Measurements from ENCODE around the gene TEAD2.

TEAD2 gene

DNA sequence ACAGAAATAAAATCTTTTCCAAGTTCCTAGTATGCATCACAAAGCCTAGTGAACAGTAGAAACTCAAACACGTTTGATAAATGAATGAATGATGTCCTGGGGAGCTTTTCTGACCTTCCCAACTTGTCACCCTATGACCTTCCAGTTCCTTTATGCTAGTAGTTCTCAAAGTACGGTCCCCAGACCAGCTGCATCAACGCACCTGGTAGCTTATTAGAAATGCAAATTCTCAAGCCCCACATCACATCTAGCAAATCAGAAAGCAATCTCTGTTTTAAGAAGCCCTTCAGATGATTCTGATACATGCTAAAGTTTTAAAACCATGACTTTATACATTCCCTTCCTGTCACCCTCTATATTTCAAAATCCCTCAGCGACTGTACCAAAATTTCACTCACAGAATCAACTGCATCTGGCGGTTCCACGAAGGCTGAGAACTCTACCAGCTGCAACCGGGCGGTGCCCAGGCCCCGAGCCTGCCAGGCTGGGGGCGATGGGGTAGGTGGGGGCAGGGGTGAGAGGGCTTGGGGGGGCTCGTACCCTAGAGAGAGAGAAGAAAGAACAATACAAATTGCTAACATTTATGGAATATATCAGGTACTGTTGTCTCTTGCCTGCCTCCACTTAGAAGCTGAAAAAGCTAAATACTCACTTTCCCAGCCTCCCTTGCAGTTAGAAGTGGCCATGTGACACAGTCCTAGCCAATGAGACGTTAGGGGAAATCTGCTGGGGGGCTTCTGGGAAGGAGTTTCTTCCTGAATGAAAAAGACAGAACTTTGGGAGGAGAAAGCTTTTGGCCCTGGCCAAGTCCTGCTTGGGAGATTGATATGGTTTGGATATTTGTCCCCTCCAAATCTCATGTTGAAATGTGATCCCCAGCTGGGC, 13.7 kb downstream of the TEAD2 start:
- no peak for DNase-seq (ENCODE audit: extremely low read depth, insufficient read length)
- TF ChIP-seq, protein P1, sequence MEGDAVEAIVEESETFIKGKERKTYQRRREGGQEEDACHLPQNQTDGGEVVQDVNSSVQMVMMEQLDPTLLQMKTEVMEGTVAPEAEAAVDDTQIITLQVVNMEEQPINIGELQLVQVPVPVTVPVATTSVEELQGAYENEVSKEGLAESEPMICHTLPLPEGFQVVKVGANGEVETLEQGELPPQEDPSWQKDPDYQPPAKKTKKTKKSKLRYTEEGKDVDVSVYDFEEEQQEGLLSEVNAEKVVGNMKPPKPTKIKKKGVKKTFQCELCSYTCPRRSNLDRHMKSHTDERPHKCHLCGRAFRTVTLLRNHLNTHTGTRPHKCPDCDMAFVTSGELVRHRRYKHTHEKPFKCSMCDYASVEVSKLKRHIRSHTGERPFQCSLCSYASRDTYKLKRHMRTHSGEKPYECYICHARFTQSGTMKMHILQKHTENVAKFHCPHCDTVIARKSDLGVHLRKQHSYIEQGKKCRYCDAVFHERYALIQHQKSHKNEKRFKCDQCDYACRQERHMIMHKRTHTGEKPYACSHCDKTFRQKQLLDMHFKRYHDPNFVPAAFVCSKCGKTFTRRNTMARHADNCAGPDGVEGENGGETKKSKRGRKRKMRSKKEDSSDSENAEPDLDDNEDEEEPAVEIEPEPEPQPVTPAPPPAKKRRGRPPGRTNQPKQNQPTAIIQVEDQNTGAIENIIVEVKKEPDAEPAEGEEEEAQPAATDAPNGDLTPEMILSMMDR (IDR thresholded peaks at IDR 0.05; ENCODE audit: insufficient read depth, low read length, poor library complexity, severe bottlenecking) = no peak
- H3K27me3 ChIP-seq (replicated peaks; ENCODE audit: control insufficient read depth, insufficient read depth, low read length) = no peaks in the 10 kb centered on the region; the same call in 1 of the 2 replicates
- no peaks in the 10 kb centered on the region for H3K36me3 ChIP-seq (ENCODE audit: control insufficient read depth, insufficient read depth, low read length)
- H3K4me3 ChIP-seq (replicated peaks; ENCODE audit: low read depth, low read length) = no peak overlapping the region

- H3K36me3 ChIP-seq (ENCODE audit: control insufficient read depth, insufficient read depth, low read length) = no peaks in the 10 kb centered on the region
- no peaks in the 10 kb centered on the region; the same call in 1 of the 2 replicates for H3K27me3 ChIP-seq (replicated peaks; ENCODE audit: control insufficient read depth, insufficient read depth, low read length)
- TF ChIP-seq, protein P1 (IDR thresholded peaks at IDR 0.05; ENCODE audit: insufficient read depth, low read length, poor library complexity, severe bottlenecking) = no peak
- DNase-seq (ENCODE audit: extremely low read depth, insufficient read length) = no peak
- no peak overlapping the region for H3K4me3 ChIP-seq (replicated peaks; ENCODE audit: low read depth, low read length)
These were observed 14.4 kb downstream of the TEAD2 start for GRCh38 chr19:49347835-49348234.

- H3K36me3 ChIP-seq (ENCODE audit: control insufficient read depth, insufficient read depth, low read length) = no peaks in the 10 kb centered on the region
- DNase-seq (ENCODE audit: extremely low read depth, insufficient read length) = no peak
- no peaks in the 10 kb centered on the region; the same call in 1 of the 2 replicates for H3K27me3 ChIP-seq (replicated peaks; ENCODE audit: control insufficient read depth, insufficient read depth, low read length)
- H3K4me3 ChIP-seq (replicated peaks; ENCODE audit: low read depth, low read length) = no peak overlapping the region
- TF ChIP-seq, protein P1 (IDR thresholded peaks at IDR 0.05; ENCODE audit: insufficient read depth, low read length, poor library complexity, severe bottlenecking) = no peak
These were observed 15.0 kb downstream of the TEAD2 start for GRCh38 chr19:49347191-49347590.

DNA sequence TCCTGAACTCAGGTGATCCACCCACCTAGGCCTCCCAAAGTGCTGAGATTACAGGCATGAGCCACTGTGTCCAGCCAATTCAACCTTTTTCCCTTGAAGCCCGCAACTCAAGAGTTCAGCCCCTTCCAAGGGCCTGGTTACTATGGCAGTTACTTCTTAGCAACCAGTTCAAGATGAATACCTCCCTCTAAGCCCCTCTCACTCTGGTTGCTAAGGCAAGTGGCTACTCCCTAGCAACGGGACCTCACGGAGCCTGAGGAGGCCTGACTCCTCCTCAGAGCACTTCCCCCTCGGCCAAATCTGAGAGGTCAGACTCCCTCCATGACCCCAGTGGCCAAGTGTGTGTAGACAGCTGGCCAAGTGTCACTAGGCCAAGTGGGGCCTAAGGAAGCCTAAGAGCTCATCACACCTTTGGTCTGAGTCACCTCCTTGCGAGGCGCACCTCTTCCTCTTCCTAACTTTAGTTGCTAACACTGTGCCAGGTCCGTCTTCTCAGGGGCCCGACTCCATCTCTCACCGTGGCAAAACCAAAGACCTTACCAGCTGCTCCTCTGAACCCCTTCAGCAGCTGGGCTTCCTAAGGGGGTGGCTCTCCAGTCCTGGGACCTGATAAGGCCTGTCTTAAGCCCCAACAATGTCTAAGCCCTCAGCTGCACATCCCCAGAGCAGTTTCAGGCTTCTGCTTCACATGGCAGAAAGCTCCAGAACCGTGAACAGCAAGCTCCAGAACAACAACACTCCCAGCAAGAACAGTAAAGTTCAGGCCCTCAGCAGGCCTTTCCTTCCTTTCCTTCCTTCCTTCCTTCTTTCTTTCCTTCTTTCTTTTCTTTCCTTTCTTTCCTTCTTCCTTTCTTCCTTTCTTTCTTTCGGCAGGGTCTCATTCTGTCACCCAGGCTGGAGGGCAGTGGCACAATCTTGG, 17.5 kb downstream of the TEAD2 start:
- Histone ChIP-seq H3K4me3 (replicated peaks; ENCODE audit: low read depth, low read length) (no peak overlapping the region), H3K36me3 (ENCODE audit: control insufficient read depth, insufficient read depth, low read length) (peaks cover 4% of the 10 kb centered on the region; the same call in 1 of the 2 replicates), H3K27me3 (replicated peaks; ENCODE audit: control insufficient read depth, insufficient read depth, low read length) (no peaks in the 10 kb centered on the region)
- TF ChIP-seq, protein P1 (IDR thresholded peaks at IDR 0.05; ENCODE audit: insufficient read depth, low read length, poor library complexity, severe bottlenecking) = no peak
- DNase-seq (ENCODE audit: extremely low read depth, insufficient read length) = no peak

GRCh38 chr19:49343123-49343522, 19.1 kb downstream of the TEAD2 start:
- H3K27me3 ChIP-seq (replicated peaks; ENCODE audit: control insufficient read depth, insufficient read depth, low read length) = no peaks in the 10 kb centered on the region
- TF ChIP-seq, protein P1 (IDR thresholded peaks at IDR 0.05; ENCODE audit: insufficient read depth, low read length, poor library complexity, severe bottlenecking) = no peak
- H3K4me3 ChIP-seq (replicated peaks; ENCODE audit: low read depth, low read length) = no peak overlapping the region
- H3K36me3 ChIP-seq (ENCODE audit: control insufficient read depth, insufficient read depth, low read length) = peaks cover 10% of the 10 kb centered on the region
- no peak for DNase-seq (ENCODE audit: extremely low read depth, insufficient read length)
